Measurements from ENCODE around the gene ARHGEF25. TPM values are rescaled to one million over a fixed set of nuclear protein-coding genes. Genes with fewer than 3 reads are reported as not detected.
"Not testable (repeated sequence)": the region's sequence is repeated elsewhere in the genome, so short reads cannot be mapped to it uniquely, and the experiment has no call there.

ARHGEF25 gene
- total RNA-seq, 1 donor from 2014 or later: 28.7 TPM

GRCh38 chr12:57585156-57585555 is 26.1 kb upstream of the ARHGEF25 start:
- H3K9me3 ChIP-seq: no peaks in the 10 kb centered on the region
- no peak for TF ChIP-seq POLR2A (IDR thresholded peaks at IDR 0.05)
- no peak for TF ChIP-seq POLR2AphosphoS5 (IDR thresholded peaks at IDR 0.05; ENCODE audit: insufficient read depth in 1 of 2, low read depth in 1 of 2)
- no peak for TF ChIP-seq CTCF (IDR thresholded peaks at IDR 0.05)
- H3K27me3 ChIP-seq: no peaks in the 10 kb centered on the region
- no peak overlapping the region for H3K4me3 ChIP-seq
- no peak for DNase-seq (ENCODE audit: extremely low spot score in 2 of 2)
- no peaks in the 10 kb centered on the region for H3K36me3 ChIP-seq
- no peak overlapping the region for H3K27ac ChIP-seq
- intact Hi-C loops (cut with DNase I): no loop called here
- H3K4me1 ChIP-seq: peaks cover 1% of the 10 kb centered on the region

- intact Hi-C loops (cut with DNase I): no loop called here
- no peaks in the 10 kb centered on the region for H3K36me3 ChIP-seq
- no peak overlapping the region for H3K4me3 ChIP-seq
- H3K9me3 ChIP-seq: no peaks in the 10 kb centered on the region
- H3K27ac ChIP-seq: no peak overlapping the region
- no peaks in the 10 kb centered on the region for H3K27me3 ChIP-seq
- DNase-seq (ENCODE audit: extremely low spot score in 2 of 2): no peak
- TF ChIP-seq POLR2AphosphoS5 (IDR thresholded peaks at IDR 0.05; ENCODE audit: insufficient read depth in 1 of 2, low read depth in 1 of 2) (no peak), CTCF (IDR thresholded peaks at IDR 0.05) (no peak), POLR2A (IDR thresholded peaks at IDR 0.05) (no peak)
- peaks cover 8% of the 10 kb centered on the region for H3K4me1 ChIP-seq
Observed at GRCh38 chr12:57586128-57586527, 25.1 kb upstream of the ARHGEF25 start.

DNA sequence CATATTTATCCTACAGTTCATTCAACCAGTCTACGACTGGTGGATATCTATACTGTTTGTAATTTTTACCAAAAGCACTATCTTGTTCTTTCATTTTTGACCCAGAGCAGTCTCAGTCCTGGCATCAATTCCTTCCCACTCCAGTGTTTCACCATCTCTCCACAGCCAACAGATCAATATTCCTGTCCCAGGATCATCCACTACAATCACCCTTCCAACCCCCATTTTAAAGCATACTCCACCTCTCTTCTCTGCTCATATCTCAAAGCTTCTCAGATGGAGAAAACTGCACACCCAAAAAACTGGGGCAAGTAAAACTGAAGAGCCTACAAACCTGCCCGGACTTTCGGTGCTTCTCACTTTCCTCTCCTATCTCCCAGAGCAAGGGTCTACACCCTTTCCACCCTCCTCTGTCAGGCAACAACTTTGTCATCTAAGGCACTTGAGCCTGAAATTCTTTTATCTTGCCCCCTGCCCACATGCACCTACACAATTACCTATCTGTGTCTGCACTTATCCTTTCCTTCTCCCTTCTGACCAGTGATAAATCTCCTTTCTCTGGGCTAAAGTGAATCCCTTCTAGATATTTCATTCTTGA is 24.3 kb upstream of the ARHGEF25 start:
- H3K4me1 ChIP-seq: peaks cover 14% of the 10 kb centered on the region
- H3K4me3 ChIP-seq: no peak overlapping the region
- no peaks in the 10 kb centered on the region for H3K36me3 ChIP-seq
- no peaks in the 10 kb centered on the region for H3K9me3 ChIP-seq
- DNase-seq (ENCODE audit: extremely low spot score in 2 of 2): no peak
- intact Hi-C loops (cut with DNase I): no loop called here
- TF ChIP-seq POLR2AphosphoS5 (IDR thresholded peaks at IDR 0.05; ENCODE audit: insufficient read depth in 1 of 2, low read depth in 1 of 2): no peak
- no peak for TF ChIP-seq CTCF (IDR thresholded peaks at IDR 0.05)
- TF ChIP-seq POLR2A (IDR thresholded peaks at IDR 0.05): no peak
- H3K27me3 ChIP-seq: no peaks in the 10 kb centered on the region
- H3K27ac ChIP-seq: no peak overlapping the region

DNA sequence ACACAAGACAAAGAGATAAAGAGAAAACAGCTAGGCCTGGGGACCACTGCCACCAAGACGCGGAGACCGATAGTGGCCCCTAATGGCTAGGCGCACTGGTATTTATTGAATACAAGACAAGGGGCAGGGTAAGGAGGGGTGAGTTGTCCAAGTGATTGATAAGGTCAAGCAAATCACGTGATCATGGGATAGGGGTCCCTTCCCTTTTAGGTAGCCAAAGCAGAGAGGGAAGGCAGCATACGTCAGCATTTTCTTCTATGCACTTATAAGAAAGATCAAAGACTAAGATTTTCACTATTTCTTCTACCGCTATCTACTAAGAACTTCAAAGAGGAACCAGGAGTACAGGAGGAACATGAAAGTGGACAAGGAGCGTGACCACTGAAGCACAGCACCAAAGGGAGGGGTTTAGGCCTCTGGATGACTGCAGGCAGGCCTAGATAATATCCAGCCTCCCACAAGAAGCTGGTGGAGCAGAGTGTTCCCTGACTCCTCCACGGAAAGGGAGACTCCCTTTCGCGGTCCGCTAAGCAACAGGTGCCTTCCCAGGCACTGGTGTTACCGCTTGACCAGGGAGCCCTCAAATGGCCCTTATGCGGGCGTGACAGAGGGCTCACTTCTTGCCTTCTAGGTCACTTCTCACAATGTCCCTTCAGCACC is 22.2 kb upstream of the ARHGEF25 start:
- H3K9me3 ChIP-seq; H3K4me3 ChIP-seq; H3K27me3 ChIP-seq; DNase-seq (ENCODE audit: extremely low spot score in 2 of 2); H3K36me3 ChIP-seq; intact Hi-C loops (cut with DNase I); H3K27ac ChIP-seq: not testable (repeated sequence)
- H3K4me1 ChIP-seq: peaks cover 27% of the 10 kb centered on the region

GRCh38 chr12:57590479-57590863 is 20.8 kb upstream of the ARHGEF25 start:
- no peaks in the 10 kb centered on the region for H3K27me3 ChIP-seq
- peaks cover 27% of the 10 kb centered on the region for H3K4me1 ChIP-seq
- peak overlapping the region; percentile 84 to 95 for H3K4me3 ChIP-seq
- no peak for DNase-seq (ENCODE audit: extremely low spot score in 2 of 2)
- TF ChIP-seq POLR2A (IDR thresholded peaks at IDR 0.05): no peak
- no peak for TF ChIP-seq POLR2AphosphoS5 (IDR thresholded peaks at IDR 0.05; ENCODE audit: insufficient read depth in 1 of 2, low read depth in 1 of 2)
- no peak for TF ChIP-seq CTCF (IDR thresholded peaks at IDR 0.05)
- intact Hi-C loops (cut with DNase I): no loop called here
- H3K27ac ChIP-seq: peak overlapping the region; percentile 78
- H3K36me3 ChIP-seq: no peaks in the 10 kb centered on the region
- H3K9me3 ChIP-seq: no peaks in the 10 kb centered on the region

All from vagina (tissue), 2 donors.